Adipocyte (in vitro differentiated cells): ENCODE results near the gene PTK7.
"Not testable (repeated sequence)": the region's sequence is repeated elsewhere in the genome, so short reads cannot be mapped to it uniquely, and the experiment has no call there.

Experiments
- DNase-seq: peaks from one replicate; pipeline ENCODE4 v3.0.0-alpha.2; 2015; ENCODE audit warnings: low read depth
- H3K27me3 ChIP-seq: replicated peaks from 2 replicates; pipeline ENCODE4 v1.7.0; 2013; ENCODE audit warnings: mild to moderate bottlenecking, low read length, moderate library complexity; ENCODE audit not compliant: control insufficient read depth, insufficient read depth
- H3K36me3 ChIP-seq: 2 replicates; pipeline ENCODE4 v1.7.0; 2013; ENCODE audit warnings: low read length, mild to moderate bottlenecking, moderate library complexity; ENCODE audit not compliant: control insufficient read depth, insufficient read depth, severe bottlenecking
- H3K4me1 ChIP-seq: 2 replicates; pipeline ENCODE4 v1.7.0; 2013; ENCODE audit warnings: mild to moderate bottlenecking, low read length, moderate library complexity; ENCODE audit not compliant: control insufficient read depth, insufficient read depth
- H3K4me3 ChIP-seq: 2 replicates; pipeline ENCODE4 v1.7.0; 2013; ENCODE audit warnings: mild to moderate bottlenecking, low read length, moderate library complexity
- H3K9ac ChIP-seq: 2 replicates; pipeline ENCODE4 v1.7.0; 2013; ENCODE audit warnings: mild to moderate bottlenecking, low read length, moderate library complexity
- H3K9me3 ChIP-seq: 2 replicates; pipeline ENCODE4 v1.7.0; 2013; ENCODE audit warnings: mild to moderate bottlenecking, low read length, moderate library complexity; ENCODE audit not compliant: control insufficient read depth

Gene PTK7

GRCh38 chr6:43040542-43041257 is 35.4 kb upstream of the PTK7 start:
- H3K27me3 ChIP-seq = no peaks in the 10 kb centered on the region
- no peaks in the 10 kb centered on the region for H3K9me3 ChIP-seq
- H3K36me3 ChIP-seq = peaks cover 77% of the 10 kb centered on the region
- no peak overlapping the region for H3K9ac ChIP-seq
- no peak overlapping the region for H3K4me3 ChIP-seq
- no peaks in the 10 kb centered on the region for H3K4me1 ChIP-seq
- DNase-seq = no peak

- not testable (repeated sequence) for H3K4me3 ChIP-seq, DNase-seq, H3K4me1 ChIP-seq, H3K9me3 ChIP-seq, H3K9ac ChIP-seq, H3K27me3 ChIP-seq
- H3K36me3 ChIP-seq = peaks cover 81% of the 10 kb centered on the region
Observed at GRCh38 chr6:43041475-43041874, 34.6 kb upstream of the PTK7 start.

- H3K9ac ChIP-seq = no peak overlapping the region
- no peak for DNase-seq
- H3K9me3 ChIP-seq = no peaks in the 10 kb centered on the region
- H3K4me3 ChIP-seq = no peak overlapping the region
- no peaks in the 10 kb centered on the region for H3K27me3 ChIP-seq
- no peaks in the 10 kb centered on the region for H3K4me1 ChIP-seq
- peaks cover 79% of the 10 kb centered on the region for H3K36me3 ChIP-seq
Observed at GRCh38 chr6:43043310-43043709, 32.8 kb upstream of the PTK7 start.

- DNase-seq = no peak
- H3K36me3 ChIP-seq = peaks cover 79% of the 10 kb centered on the region
- no peaks in the 10 kb centered on the region for H3K27me3 ChIP-seq
- no peaks in the 10 kb centered on the region for H3K4me1 ChIP-seq
- H3K9ac ChIP-seq = no peak overlapping the region
- H3K4me3 ChIP-seq = no peak overlapping the region
- H3K9me3 ChIP-seq = no peaks in the 10 kb centered on the region
Observed at GRCh38 chr6:43045371-43045930, 30.7 kb upstream of the PTK7 start.

- no peaks in the 10 kb centered on the region for H3K27me3 ChIP-seq
- no peak overlapping the region for H3K4me3 ChIP-seq
- peaks cover 20% of the 10 kb centered on the region for H3K4me1 ChIP-seq
- H3K9ac ChIP-seq = no peak overlapping the region
- H3K9me3 ChIP-seq = no peaks in the 10 kb centered on the region
- no peak for DNase-seq
- peaks cover 67% of the 10 kb centered on the region for H3K36me3 ChIP-seq
Observed at GRCh38 chr6:43047998-43048397, 28.1 kb upstream of the PTK7 start.

GRCh38 chr6:43050981-43051380 is 25.1 kb upstream of the PTK7 start:
- Histone ChIP-seq H3K9me3 (no peaks in the 10 kb centered on the region), H3K9ac (no peak overlapping the region), H3K4me1 (peaks cover 26% of the 10 kb centered on the region), H3K36me3 (peaks cover 56% of the 10 kb centered on the region), H3K27me3 (no peaks in the 10 kb centered on the region), H3K4me3 (peak overlapping the region; percentile 35)
- DNase-seq = no peak

GRCh38 chr6:43052225-43052841 is 23.8 kb upstream of the PTK7 start:
- peak overlapping the region; percentile 90 for H3K4me3 ChIP-seq
- no peaks in the 10 kb centered on the region for H3K9me3 ChIP-seq
- H3K9ac ChIP-seq = peak overlapping the region; percentile 98
- H3K27me3 ChIP-seq = no peaks in the 10 kb centered on the region
- peaks cover 47% of the 10 kb centered on the region for H3K36me3 ChIP-seq
- no peak for DNase-seq
- H3K4me1 ChIP-seq = peaks cover 26% of the 10 kb centered on the region

- Histone ChIP-seq H3K27me3 (no peaks in the 10 kb centered on the region), H3K9me3 (no peaks in the 10 kb centered on the region), H3K4me3 (peak overlapping the region; percentile 90), H3K4me1 (peaks cover 28% of the 10 kb centered on the region), H3K36me3 (peaks cover 45% of the 10 kb centered on the region), H3K9ac (peak overlapping the region; percentile 98)
- DNase-seq = peak; percentile 37
Observed at GRCh38 chr6:43052842-43053544, 23.1 kb upstream of the PTK7 start.

- peak; percentile 98 for DNase-seq
- peak within 1 kb of the TSS; percentile 90 for H3K4me3 ChIP-seq
- peaks cover 35% of the 10 kb centered on the region for H3K4me1 ChIP-seq
- peak within 1 kb of the TSS; percentile 98 for H3K9ac ChIP-seq
- H3K36me3 ChIP-seq = peaks cover 40% of the 10 kb centered on the region
- no peaks in the 10 kb centered on the region for H3K9me3 ChIP-seq
- H3K27me3 ChIP-seq = no peaks in the 10 kb centered on the region
Observed at GRCh38 chr6:43053545-43054205, 22.4 kb upstream of the PTK7 start, which contains the start of gene CUL7. TSS of gene CUL7 (minus strand) at chr6:43053851. CDS start at chr6:43052788, 1,063 bp downstream.

GRCh38 chr6:43054206-43054943 is 21.7 kb upstream of the PTK7 start:
- Histone ChIP-seq H3K4me1 (peaks cover 36% of the 10 kb centered on the region), H3K27me3 (no peaks in the 10 kb centered on the region), H3K4me3 (peak overlapping the region; percentile 90), H3K9ac (peak overlapping the region; percentile 98), H3K36me3 (peaks cover 35% of the 10 kb centered on the region), H3K9me3 (no peaks in the 10 kb centered on the region)
- no peak for DNase-seq
